Omental fat pad (tissue), 4 donors: ENCODE data around the gene IL11. TPM values are rescaled to one million over a fixed set of nuclear protein-coding genes. Genes with fewer than 3 reads are reported as not detected.

ENCODE experiments used
- ATAC-seq: fragments of 150-250 bp; one replicate; pipeline ENCODE4 v1.9.1; 2016; ENCODE audit warnings: mild to moderate bottlenecking, moderate library complexity; ENCODE audit not compliant: low FRiP score
- DNase-seq: peaks from one replicate; pipeline ENCODE4 v3.0.0-alpha.2; 2019; ENCODE audit warnings: low spot score
- total RNA-seq, 4 donors: library from RNA; depleted of rRNA; stranded (reverse); fragments of >200 nt; gene quantifications; one replicate each; pipeline ENCODE4 v1.1.0, GENCODE V29; 2016
- TF ChIP-seq, protein P1 (sequence below), 3 donors: fragments of 450-650 bp; IDR thresholded peaks; one replicate each; pipeline ENCODE4 v1.5.1; 2016 to 2017; ENCODE audit warnings: antibody characterized with exemption in 3 of 3, mild to moderate bottlenecking in 3 of 3, moderate library complexity in 2 of 3

The IL11 gene
- total RNA-seq, 4 donors from 2014 or later, result 0.28 to 1.2 TPM; not detected in 2

DNA sequence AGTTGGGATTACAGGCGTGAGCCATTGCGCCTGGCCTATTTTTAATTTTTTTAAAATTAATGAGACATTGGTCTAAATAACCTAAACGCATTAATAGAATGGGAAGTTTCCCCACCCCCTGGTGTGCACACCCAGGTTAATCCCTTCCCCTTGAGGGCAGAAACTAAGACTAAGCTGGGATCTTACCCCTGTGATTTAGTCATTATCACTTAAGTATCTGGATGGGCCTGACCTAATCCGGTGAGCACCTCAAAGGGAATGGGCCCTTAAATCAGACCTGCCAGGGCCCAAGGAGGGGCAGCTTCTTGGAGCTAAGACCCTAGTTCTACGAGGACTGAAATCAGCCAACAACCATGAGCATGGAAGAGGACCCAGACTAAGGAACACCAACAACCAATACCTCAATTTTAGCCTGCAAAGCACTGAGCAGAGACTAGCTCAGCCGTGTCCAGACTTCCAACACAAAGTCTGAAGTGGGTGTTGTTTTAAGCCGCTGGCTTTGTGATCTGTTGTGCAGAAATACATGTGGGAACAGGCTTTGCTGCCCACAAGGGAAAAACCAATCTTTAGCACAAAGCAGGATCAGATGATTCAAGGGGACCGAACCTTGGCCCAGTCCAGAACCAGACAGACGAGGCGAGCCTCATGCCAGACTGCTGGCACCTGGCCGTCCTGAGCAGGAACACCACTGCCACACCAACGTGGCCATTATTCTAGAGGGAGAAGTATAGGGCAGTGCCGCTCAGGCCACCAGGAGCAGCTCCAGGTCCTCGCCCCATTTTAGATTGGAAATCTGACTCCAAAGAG, 30.2 kb upstream of the IL11 start:
- DNase-seq (no peak), ATAC-seq (no peak)
- TF ChIP-seq, protein P1, sequence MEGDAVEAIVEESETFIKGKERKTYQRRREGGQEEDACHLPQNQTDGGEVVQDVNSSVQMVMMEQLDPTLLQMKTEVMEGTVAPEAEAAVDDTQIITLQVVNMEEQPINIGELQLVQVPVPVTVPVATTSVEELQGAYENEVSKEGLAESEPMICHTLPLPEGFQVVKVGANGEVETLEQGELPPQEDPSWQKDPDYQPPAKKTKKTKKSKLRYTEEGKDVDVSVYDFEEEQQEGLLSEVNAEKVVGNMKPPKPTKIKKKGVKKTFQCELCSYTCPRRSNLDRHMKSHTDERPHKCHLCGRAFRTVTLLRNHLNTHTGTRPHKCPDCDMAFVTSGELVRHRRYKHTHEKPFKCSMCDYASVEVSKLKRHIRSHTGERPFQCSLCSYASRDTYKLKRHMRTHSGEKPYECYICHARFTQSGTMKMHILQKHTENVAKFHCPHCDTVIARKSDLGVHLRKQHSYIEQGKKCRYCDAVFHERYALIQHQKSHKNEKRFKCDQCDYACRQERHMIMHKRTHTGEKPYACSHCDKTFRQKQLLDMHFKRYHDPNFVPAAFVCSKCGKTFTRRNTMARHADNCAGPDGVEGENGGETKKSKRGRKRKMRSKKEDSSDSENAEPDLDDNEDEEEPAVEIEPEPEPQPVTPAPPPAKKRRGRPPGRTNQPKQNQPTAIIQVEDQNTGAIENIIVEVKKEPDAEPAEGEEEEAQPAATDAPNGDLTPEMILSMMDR (IDR thresholded peaks at IDR 0.05), result no peak

DNA sequence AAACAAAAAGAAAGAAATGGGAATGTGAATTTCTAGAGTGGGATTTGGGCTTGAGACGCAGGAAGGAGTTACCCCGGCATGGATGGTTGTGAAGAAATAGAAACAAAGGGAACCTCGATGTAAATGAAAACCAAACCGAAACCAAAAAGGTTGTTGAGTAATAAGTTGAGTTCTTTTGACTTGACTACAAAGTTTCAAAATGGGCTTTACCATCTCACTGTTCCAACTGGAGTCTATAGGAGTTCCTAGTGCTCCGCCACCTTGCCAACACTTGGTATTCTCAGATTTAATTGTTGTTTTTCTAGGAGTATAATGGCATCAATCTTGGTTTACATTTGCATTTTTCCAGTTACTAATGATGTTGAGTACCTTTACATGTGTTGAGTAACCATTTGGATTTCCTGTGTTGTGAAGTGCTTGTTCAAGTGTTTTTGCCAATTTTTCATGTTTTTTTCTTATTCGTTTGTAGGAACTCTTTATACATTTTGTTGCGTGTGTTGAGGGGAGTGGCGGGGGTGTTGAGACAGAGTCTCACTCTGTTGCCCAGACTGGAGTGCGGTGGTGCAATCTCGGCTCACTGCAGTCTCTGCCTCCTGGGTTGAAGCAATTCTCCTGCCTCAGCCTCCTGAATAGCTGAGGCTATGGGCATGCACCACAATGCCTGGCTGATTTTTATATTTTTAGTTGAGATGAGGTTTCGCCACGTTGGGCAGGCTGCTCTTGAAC, 28.1 kb upstream of the IL11 start:
- DNase-seq (no peak), ATAC-seq (no peak)
- TF ChIP-seq, protein P1 (IDR thresholded peaks at IDR 0.05), result no peak

DNA sequence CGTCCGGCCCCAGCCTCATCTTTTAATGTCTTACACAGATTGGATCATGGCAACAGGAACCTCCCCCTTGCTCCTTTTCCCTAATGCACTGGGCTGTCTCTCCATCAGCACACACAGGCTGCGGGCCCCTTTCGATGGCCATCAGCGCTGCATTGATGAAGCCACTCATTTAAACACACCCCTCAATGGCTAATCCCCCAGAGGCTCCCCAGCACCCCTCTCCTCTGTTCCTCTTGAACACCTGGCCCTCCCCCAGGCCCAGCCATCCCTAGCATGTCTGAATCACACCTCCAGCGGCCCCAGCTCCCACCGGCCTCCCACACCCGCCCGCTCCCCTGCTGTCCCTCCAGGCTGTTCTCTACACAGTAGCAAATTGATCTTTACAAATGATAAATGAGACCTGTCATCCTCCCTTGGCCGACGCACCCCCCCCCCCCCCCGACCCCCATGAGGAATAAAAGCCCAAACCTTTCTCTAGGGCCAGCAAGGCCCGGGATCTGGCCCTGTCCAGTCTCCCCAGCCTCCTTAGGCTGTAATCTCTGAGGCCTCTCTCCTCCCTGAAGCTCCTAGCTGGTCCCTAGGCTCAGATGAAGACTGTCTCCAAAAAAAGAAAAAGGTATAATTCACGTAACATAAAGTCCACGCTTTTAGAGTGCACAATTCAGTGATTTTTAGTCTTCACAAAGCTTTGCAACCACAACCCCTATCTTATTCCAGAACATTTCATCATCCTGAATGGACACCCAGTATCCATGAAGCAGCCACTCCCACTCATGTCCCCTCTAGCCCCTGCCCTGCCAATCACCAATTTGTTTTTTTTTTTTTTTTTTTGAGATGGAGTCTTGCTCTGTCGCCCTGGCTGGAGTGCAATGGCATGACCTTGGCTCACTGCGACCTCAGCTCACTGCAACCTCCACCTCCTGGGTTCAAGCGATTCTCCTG, 22.8 kb upstream of the IL11 start:
- ATAC-seq (no peak), DNase-seq (no peak)
- TF ChIP-seq, protein P1 (IDR thresholded peaks at IDR 0.05), result no peak

DNA sequence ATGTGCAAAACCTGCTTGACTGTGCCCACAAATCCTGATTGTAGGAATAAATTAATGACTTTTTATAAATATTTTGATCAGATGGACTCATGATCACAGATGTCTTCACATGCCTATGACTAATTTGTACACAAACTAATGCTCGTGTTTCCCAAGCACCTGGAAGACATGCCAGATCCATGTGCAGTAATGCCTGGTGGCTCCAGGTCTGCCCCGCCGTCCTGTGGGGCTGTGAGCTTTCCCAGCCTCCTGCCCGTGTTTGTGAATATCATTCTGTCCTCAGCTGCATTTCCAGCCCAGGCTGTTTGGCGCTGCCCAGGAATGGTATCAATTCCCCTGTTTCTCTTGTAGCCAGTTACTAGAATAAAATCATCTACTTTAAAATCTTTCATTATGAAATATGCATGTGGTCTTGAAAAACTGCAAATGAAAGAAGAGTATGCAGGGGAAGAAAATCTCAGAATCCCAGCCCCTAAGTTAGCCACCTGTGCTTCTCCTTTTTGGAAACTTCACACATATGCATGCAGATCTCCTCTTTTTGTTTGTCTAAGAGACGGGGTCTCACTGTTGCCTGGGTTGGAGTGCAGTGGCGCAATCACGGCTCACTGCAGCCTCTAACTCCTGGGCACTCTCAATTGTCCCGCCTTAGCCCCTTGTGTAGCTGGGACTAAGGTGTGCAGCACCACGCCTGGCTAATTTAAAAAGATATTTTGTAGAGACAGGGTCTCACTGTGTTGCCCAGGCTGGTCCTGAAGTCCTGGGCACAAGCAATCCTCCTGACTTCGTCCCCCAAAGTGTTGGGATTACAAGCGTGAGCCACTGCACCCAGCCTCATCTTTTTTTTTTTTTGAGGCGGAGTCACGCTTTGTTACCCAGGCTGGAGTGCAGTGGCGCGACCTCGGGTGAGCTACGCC, 21.7 kb upstream of the IL11 start:
- no peak for DNase-seq
- no peak for ATAC-seq
- TF ChIP-seq, protein P1 (IDR thresholded peaks at IDR 0.05), result no peak

DNA sequence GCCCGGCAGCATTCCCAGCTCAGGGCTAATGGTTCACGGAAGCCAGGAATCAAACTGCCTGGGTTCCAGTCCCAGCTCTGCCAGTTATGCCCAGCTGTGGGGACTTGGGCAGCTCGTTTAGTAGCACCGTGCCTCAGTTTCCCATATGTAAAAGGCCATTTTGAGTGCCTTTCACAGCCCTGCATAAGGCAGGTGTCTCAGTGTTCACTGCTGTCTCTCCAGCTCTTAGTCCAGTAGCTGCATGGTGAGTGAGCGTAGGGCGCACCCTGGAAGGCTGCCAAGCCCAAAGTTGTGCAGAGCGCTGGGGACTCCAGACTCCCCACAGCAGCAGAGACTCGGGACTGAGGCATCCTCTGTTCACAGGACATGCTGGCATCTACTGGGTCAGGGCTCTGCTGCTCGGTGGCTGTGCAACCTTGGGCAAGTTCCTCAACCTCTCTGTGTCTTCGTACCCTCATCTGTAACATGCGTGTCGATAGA, 21.0 kb upstream of the IL11 start:
- ATAC-seq (no peak), DNase-seq (no peak)
- TF ChIP-seq, protein P1 (IDR thresholded peaks at IDR 0.05), result no peak

DNA sequence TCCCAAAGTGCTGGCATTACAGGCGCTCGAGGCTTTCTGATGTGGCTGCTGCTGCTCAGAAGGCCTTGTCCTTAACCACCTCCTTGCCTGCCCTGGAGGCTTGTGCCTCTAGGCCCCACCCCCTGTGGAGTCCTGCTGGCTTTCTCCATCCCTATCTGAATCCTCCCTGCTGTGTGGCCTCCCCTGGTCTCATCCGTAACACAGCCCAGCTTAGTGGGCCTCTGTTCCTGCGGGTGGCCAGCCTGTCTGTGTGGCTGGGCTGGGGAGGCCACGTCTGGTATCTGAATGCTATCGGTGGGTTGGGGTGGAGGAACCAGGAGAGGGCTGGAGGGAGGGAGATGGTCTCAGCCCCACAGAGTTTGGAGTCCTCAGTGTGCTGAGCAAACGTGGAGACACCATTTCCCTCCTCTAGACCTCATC, 20.2 kb upstream of the IL11 start:
- TF ChIP-seq, protein P1 (IDR thresholded peaks at IDR 0.05), result no peak
- no peak for ATAC-seq
- no peak for DNase-seq
